SH-SY5Y (cell line): Measurements from ENCODE around the gene HSPA1B.
A peak's percentile ranks its signal among the peaks of the same experiment; 100 is the strongest.

ENCODE experiments used
- GATA2 ChIP-seq: IDR thresholded peaks from 2 replicates; pipeline ENCODE4 v1.6.1; 2011; ENCODE audit warnings: mild to moderate bottlenecking, low read depth, low read length
- GATA3 ChIP-seq: IDR thresholded peaks from 2 replicates; pipeline ENCODE4 v1.6.1; 2011; ENCODE audit warnings: low read depth, mild to moderate bottlenecking, low read length, moderate library complexity

DNA sequence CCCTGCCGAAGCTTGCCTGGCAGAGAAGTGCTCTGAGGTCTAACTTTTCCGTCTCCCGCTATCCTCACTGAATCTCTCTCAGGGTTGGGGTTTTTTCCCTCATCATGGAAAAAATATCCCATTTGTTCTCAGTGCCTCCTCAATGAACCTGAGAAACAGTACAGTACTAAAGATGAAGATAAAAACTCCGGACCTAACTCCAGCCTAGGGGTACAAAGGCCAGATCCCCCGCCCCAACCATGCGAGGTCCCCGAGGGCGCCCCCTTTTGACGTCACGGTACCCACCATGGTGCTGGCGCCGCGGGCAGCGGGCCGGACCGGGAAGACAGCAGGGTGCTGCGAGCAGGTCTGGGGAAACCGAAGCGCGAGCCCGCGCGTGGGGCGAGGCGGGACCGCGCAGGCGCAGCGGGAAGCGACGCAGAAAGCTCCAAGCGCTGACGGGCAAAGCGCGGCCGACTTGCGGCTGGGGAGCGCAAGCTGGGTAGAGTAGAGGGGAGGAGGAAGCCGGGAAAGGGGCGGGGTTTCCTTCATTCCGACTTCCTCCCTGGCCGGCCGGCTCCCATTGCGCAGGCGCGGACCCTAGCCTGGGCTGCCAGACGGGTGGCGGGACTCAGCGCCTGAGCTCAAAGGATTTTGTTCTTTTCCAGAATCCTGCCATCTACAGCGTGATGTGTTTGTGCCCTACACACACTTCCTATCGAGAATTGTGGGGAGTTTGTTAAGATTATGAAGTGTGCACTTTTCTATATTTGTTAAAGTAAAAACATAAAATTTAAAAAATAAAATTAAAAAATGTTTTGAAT lies 20.9 kb upstream of the HSPA1B start, which contains the start of gene LSM2:
- TF ChIP-seq GATA2, result 0 out of 2 replicates have a peak, but pooled peaks have one; percentile 13
- no peak for TF ChIP-seq GATA3
